Smooth muscle cell (in vitro differentiated cells): ENCODE data around the gene TTC39B. TPM values are rescaled to one million over a fixed set of nuclear protein-coding genes. Genes with fewer than 3 reads are reported as not detected.

Source experiments
- DNase-seq: peaks from one replicate; lab custom pipeline; 2025; ENCODE audit not compliant: unreplicated experiment; lab: John Stamatoyannopoulos, UW
- H2AFZ ChIP-seq: fragments of 200-600 bp; sonication (generic); 2 replicates; pipeline ENCODE4 v1.6.0; 2016; ENCODE audit warnings: antibody characterized with exemption, low read depth, mild to moderate bottlenecking
- H3F3A ChIP-seq: fragments of 200-600 bp; sonication (generic); 2 replicates; pipeline ENCODE4 v1.6.0; 2017; ENCODE audit warnings: antibody characterized with exemption, low read depth
- H3K27ac ChIP-seq: fragments of 200-600 bp; sonication (generic); 2 replicates; pipeline ENCODE4 v1.5.1; 2016; ENCODE audit warnings: low read depth, mild to moderate bottlenecking
- H3K27me3 ChIP-seq: fragments of 200-600 bp; sonication (generic); 2 replicates; pipeline ENCODE4 v1.6.1; 2016; ENCODE audit warnings: low read depth, mild to moderate bottlenecking
- H3K36me3 ChIP-seq: fragments of 200-600 bp; sonication (generic); 2 replicates; pipeline ENCODE4 v1.5.1; 2016; ENCODE audit warnings: low read depth
- H3K4me1 ChIP-seq: fragments of 200-600 bp; sonication (generic); 2 replicates; pipeline ENCODE4 v1.5.1; 2016; ENCODE audit warnings: low read depth
- H3K4me2 ChIP-seq: fragments of 200-600 bp; sonication (generic); 2 replicates; pipeline ENCODE4 v1.6.0; 2016; ENCODE audit warnings: mild to moderate bottlenecking
- H3K4me3 ChIP-seq: fragments of 200-600 bp; sonication (generic); 2 replicates; pipeline ENCODE4 v1.5.1; 2016; ENCODE audit warnings: mild to moderate bottlenecking
- H3K79me2 ChIP-seq: fragments of 200-600 bp; sonication (generic); 2 replicates; pipeline ENCODE4 v1.6.0; 2016; ENCODE audit warnings: low read depth, mild to moderate bottlenecking
- H3K9ac ChIP-seq: fragments of 200-600 bp; sonication (generic); 2 replicates; pipeline ENCODE4 v1.6.0; 2016; ENCODE audit warnings: low read depth
- H3K9me3 ChIP-seq: fragments of 200-600 bp; sonication (generic); replicated peaks from 2 replicates; pipeline ENCODE4 v1.5.1; 2016; ENCODE audit warnings: low read depth
- H4K20me1 ChIP-seq: fragments of 200-600 bp; sonication (generic); 2 replicates; pipeline ENCODE4 v1.6.0; 2016; ENCODE audit warnings: low read depth
- WGBS: methylation state at CpG from one replicate; pipeline ENCODE4 v1.1.7; 2016; ENCODE audit warnings: low lambda C conversion rate; 5-methylcytosine and 5-hydroxymethylcytosine counted together
- polyA plus RNA-seq: library from polyadenylated mRNA; unstranded; fragments of >200 nt; fragmentation: Nextera tagmentation; extraction: Ambion mirVana; gene quantifications from 2 replicates; pipeline ENCODE4 v1.2.1, GENCODE V29; 2016
- total RNA-seq: library from RNA; depleted of rRNA; stranded (reverse); fragments of >200 nt; gene quantifications from 2 replicates; pipeline ENCODE4 v1.2.3, GENCODE V29; 2014
- TF ChIP-seq, protein P1 (sequence below): fragments of 200-600 bp; sonication (generic); IDR thresholded peaks from 2 replicates; pipeline ENCODE4 v1.5.1; 2017; ENCODE audit warnings: borderline replicate concordance, mild to moderate bottlenecking, antibody characterized with exemption; ENCODE audit not compliant: insufficient read depth, poor library complexity, severe bottlenecking

TTC39B gene
- total and polyA plus RNA-seq, 2 experiments from 2014 or later, result 3.8 to 13.3 TPM

DNA sequence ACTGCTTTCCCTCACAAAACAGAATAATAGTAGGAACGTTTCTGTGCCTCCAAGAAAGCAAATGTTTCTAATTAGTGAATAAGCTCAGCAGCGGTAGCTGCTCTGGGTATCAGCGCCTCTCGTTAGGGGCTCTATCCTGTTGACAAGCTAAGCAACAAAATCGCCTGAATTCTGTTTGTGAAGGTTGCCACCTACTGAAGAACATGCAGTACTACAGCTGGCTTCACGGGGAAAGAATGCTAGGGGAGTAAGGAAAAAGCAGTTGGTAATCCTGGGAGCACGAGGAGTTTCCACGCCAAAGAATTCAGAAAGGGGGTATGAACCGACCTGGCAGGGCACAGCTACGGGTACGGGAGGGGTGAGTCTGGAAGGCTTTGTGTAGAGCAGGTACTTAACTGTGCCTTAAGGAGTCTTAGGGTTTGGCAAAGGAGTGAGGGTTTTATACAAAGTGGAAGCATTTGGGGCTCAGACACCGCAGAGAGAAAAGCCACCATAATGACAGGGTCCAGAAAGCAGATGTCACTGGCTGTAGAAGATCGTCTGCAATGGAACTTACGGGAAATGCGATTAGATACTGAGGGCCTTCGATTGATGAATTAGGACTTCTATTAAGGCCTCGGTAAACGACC lies 171.7 kb downstream of the TTC39B start:
- Histone ChIP-seq H3K9me3 (no peaks in the 10 kb centered on the region), H4K20me1 (no peaks in the 10 kb centered on the region), H3F3A (peaks cover 5% of the 10 kb centered on the region), H3K4me1 (peaks cover 11% of the 10 kb centered on the region), H3K4me3 (peak overlapping the region; percentile 33), H3K4me2 (peak overlapping the region; percentile 84), H3K27ac (no peak overlapping the region), H3K27me3 (no peaks in the 10 kb centered on the region), H3K36me3 (no peaks in the 10 kb centered on the region), H3K79me2 (no peaks in the 10 kb centered on the region), H2AFZ (peak overlapping the region; percentile 96), H3K9ac (no peak overlapping the region)
- WGBS, result 28% methylated on average over 18 of the region's 18 CpGs
- TF ChIP-seq, protein P1, sequence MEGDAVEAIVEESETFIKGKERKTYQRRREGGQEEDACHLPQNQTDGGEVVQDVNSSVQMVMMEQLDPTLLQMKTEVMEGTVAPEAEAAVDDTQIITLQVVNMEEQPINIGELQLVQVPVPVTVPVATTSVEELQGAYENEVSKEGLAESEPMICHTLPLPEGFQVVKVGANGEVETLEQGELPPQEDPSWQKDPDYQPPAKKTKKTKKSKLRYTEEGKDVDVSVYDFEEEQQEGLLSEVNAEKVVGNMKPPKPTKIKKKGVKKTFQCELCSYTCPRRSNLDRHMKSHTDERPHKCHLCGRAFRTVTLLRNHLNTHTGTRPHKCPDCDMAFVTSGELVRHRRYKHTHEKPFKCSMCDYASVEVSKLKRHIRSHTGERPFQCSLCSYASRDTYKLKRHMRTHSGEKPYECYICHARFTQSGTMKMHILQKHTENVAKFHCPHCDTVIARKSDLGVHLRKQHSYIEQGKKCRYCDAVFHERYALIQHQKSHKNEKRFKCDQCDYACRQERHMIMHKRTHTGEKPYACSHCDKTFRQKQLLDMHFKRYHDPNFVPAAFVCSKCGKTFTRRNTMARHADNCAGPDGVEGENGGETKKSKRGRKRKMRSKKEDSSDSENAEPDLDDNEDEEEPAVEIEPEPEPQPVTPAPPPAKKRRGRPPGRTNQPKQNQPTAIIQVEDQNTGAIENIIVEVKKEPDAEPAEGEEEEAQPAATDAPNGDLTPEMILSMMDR, result peak; percentile 85
- peak; percentile 12 for DNase-seq

DNA sequence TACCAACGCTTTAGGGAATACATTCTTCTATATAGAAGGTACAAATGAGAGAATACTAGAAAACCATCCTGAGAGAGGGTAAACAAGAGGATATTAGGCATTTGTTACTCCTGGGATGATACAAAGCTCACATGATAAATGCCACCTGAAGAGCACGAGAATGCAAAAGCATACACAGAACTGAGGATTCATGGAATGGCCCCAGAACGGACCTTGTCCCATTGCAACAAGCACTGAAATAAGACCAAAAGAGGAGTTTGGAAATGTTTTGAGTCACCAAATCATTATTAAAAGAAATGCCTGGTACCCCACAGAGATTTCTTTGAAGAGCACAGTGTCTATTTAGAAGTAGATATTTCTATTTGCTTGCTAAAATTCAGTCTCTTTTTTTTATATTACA lies 173.5 kb downstream of the TTC39B start:
- no peak overlapping the region for H3K4me3 ChIP-seq
- WGBS, result 97% methylated on average over 3 of the region's 3 CpGs

DNA sequence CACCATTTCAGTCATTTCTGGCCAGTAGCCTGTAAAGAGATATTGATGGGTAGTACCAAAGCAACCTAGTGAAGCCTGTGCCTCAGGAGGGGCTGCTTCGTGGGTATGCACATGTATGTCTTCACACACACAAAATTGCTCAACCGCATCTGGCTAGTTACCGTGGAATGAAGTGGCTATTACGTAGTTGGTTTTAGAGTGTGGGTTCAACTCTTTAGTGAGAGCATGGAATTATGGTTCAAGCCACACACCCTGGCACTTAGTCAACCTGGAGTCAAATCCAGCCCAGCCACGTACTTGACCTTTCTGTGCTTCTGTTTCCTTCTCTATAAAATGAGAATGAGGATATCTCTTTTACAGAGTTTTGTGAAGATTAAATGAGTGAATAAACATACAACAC lies 174.9 kb downstream of the TTC39B start:
- no peaks in the 10 kb centered on the region for H3K79me2 ChIP-seq
- DNase-seq, result no peak
- H3K27ac ChIP-seq, result no peak overlapping the region
- no peaks in the 10 kb centered on the region for H3K9me3 ChIP-seq
- no peak overlapping the region for H3K4me2 ChIP-seq
- no peaks in the 10 kb centered on the region for H3F3A ChIP-seq
- H2AFZ ChIP-seq, result no peak overlapping the region
- 85% methylated on average over 5 of the region's 5 CpGs for WGBS
- H3K27me3 ChIP-seq, result no peaks in the 10 kb centered on the region
- H3K4me1 ChIP-seq, result no peaks in the 10 kb centered on the region
- no peak overlapping the region for H3K9ac ChIP-seq
- no peaks in the 10 kb centered on the region for H3K36me3 ChIP-seq
- no peak overlapping the region for H3K4me3 ChIP-seq
- TF ChIP-seq, protein P1, result no peak
- H4K20me1 ChIP-seq, result no peaks in the 10 kb centered on the region

More for the DNA sequence above, 173.5 kb downstream of the TTC39B start:
- Histone ChIP-seq H3K36me3 (no peaks in the 10 kb centered on the region), H3K79me2 (no peaks in the 10 kb centered on the region), H3K4me1 (no peaks in the 10 kb centered on the region), H3K4me2 (no peak overlapping the region), H4K20me1 (no peaks in the 10 kb centered on the region), H3K27ac (no peak overlapping the region), H3K27me3 (no peaks in the 10 kb centered on the region), H3F3A (no peaks in the 10 kb centered on the region), H2AFZ (no peak overlapping the region), H3K9me3 (no peaks in the 10 kb centered on the region), H3K9ac (no peak overlapping the region)
- TF ChIP-seq, protein P1, result no peak
- no peak for DNase-seq

DNA sequence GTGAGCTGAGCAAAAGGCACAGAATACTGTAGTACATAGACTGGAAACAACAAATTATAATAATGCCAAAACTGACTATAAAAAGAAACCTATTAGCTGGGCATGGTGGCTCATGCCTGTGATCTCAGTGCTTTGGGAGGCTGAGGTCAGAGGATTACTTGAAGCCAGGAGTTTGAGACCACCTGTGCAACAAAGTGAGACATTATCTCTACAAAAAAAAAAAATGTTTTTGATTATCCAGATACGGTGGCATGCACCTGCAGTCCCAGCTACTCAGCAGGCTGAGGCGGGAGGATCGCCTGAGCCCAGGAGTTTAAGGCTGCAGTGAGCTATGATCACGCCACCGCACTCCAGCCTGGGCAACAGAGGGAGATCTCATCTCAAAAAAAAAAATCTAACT lies 175.9 kb downstream of the TTC39B start:
- Histone ChIP-seq H3K4me1 (no peaks in the 10 kb centered on the region), H2AFZ (no peak overlapping the region), H3K9ac (no peak overlapping the region), H3K27me3 (no peaks in the 10 kb centered on the region), H3F3A (no peaks in the 10 kb centered on the region), H4K20me1 (no peaks in the 10 kb centered on the region), H3K9me3 (no peaks in the 10 kb centered on the region), H3K4me2 (no peak overlapping the region), H3K4me3 (no peak overlapping the region), H3K79me2 (no peaks in the 10 kb centered on the region), H3K27ac (no peak overlapping the region), H3K36me3 (no peaks in the 10 kb centered on the region)
- WGBS, result 93% methylated on average over 5 of the region's 5 CpGs
- TF ChIP-seq, protein P1, result no peak
- DNase-seq, result no peak
